ENCODE data around the gene PNMA3. TPM values are rescaled to one million over a fixed set of nuclear protein-coding genes. Genes with fewer than 3 reads are reported as not detected.

Gene PNMA3
- total RNA-seq, 1 donor from 2014 or later = 0.67 TPM

DNA sequence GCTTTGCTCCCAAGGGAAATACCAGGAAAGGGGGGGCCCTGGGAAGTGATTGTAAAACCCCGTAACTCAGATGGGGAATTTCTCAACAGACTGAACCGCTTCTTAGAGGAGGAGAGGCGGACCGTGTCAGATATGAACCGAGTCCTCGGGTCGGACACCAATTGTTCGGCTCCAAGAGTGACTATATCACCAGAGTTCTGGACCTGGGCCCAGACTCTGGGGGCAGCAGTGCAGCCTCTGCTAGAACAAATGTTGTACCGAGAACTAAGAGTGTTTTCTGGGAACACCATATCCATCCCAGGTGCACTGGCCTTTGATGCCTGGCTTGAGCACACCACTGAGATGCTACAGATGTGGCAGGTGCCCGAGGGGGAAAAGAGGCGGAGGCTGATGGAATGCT lies 1.0 kb downstream of the PNMA3 start:
- no peaks in the 10 kb centered on the region for H3K27me3 Mint-ChIP-seq (ENCODE audit: low read depth)
- H3K4me1 Mint-ChIP-seq (ENCODE audit: low read depth) = peaks cover 2% of the 10 kb centered on the region
- no peak overlapping the region for H3K27ac Mint-ChIP-seq (ENCODE audit: unreplicated experiment)
- no peaks in the 10 kb centered on the region for H3K9me3 Mint-ChIP-seq (ENCODE audit: low read depth)
- TF ChIP-seq, protein P1, sequence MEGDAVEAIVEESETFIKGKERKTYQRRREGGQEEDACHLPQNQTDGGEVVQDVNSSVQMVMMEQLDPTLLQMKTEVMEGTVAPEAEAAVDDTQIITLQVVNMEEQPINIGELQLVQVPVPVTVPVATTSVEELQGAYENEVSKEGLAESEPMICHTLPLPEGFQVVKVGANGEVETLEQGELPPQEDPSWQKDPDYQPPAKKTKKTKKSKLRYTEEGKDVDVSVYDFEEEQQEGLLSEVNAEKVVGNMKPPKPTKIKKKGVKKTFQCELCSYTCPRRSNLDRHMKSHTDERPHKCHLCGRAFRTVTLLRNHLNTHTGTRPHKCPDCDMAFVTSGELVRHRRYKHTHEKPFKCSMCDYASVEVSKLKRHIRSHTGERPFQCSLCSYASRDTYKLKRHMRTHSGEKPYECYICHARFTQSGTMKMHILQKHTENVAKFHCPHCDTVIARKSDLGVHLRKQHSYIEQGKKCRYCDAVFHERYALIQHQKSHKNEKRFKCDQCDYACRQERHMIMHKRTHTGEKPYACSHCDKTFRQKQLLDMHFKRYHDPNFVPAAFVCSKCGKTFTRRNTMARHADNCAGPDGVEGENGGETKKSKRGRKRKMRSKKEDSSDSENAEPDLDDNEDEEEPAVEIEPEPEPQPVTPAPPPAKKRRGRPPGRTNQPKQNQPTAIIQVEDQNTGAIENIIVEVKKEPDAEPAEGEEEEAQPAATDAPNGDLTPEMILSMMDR (IDR thresholded peaks at IDR 0.05) = no peak
- no peak for DNase-seq (ENCODE audit: low spot score)
- H3K4me3 Mint-ChIP-seq (ENCODE audit: unreplicated experiment) = no peak overlapping the region
- no peaks in the 10 kb centered on the region for H3K36me3 Mint-ChIP-seq (ENCODE audit: low read depth)

DNA sequence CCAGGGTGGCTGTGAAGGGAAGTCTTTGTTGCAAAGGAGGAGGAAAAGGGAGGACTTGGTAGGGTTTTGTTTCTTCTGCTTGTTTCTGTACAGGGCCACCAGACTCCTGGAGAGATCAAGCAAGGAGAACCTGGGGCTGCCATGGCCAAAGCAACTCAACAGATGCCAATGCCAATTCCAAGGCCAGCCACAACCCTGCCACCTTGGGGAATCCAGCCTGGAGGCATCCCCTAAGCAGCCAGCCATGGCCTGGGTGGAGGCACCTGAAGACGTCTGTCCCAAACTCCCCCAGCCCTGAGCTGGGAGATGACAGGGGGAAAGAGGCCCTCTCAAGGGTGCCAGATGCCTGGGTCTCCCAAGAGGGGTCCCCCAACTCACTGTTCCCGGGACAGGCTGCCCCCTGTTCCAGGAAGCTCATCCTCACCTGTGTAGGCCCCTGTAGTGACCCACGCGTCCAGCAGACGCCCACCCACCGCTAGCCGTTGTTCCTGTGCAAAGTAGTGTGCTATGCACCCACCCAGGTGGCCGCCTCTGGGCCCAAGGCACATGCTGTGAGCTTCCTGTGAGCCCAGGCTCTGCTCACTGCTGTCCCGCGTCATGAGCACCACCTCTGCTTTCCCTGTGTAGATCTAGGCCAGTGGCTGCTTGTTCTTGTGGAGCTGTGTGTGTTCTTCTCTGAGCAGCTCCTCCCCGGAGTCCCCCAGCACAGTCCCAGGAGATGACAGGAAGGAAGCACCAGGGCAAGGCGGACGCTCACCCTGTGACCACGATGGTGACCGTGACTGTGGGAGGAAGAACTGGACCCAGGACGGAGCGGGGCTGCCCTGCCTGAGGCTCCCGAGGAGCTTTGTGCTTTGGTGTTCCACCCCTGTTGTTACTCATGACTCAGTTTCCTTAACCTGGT lies 3.2 kb downstream of the PNMA3 start:
- TF ChIP-seq, protein P1 (IDR thresholded peaks at IDR 0.05) = no peak
- H3K4me1 Mint-ChIP-seq (ENCODE audit: low read depth) = peaks cover 6% of the 10 kb centered on the region
- H3K27me3 Mint-ChIP-seq (ENCODE audit: low read depth) = no peaks in the 10 kb centered on the region
- H3K4me3 Mint-ChIP-seq (ENCODE audit: unreplicated experiment) = no peak overlapping the region
- no peak for DNase-seq (ENCODE audit: low spot score)
- peaks cover 3% of the 10 kb centered on the region for H3K9me3 Mint-ChIP-seq (ENCODE audit: low read depth)
- no peaks in the 10 kb centered on the region for H3K36me3 Mint-ChIP-seq (ENCODE audit: low read depth)
- H3K27ac Mint-ChIP-seq (ENCODE audit: unreplicated experiment) = no peak overlapping the region

DNA sequence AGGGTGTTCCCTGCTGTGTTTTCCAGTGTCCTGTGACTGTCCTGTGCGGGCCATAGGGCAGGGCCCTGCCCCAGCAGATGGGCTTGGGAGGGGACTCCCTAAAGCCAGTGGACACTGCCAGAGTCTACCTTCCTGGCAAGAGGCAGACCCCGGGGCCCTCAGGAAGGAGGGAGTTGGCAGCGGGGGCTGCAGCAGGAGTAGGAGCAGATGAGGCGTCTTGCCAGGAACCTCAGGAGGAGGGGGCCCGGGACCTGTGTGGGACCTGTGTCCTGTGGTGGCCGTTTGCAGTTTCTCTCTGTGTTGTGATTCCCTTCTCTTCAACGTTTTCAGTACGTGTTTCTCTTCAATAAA lies 3.8 kb downstream of the PNMA3 start:
- DNase-seq (ENCODE audit: low spot score) = peak; percentile 96
- Mint-ChIP-seq H3K9me3 (ENCODE audit: low read depth) (peaks cover 3% of the 10 kb centered on the region), H3K36me3 (ENCODE audit: low read depth) (no peaks in the 10 kb centered on the region), H3K27me3 (ENCODE audit: low read depth) (no peaks in the 10 kb centered on the region), H3K4me3 (ENCODE audit: unreplicated experiment) (no peak overlapping the region), H3K27ac (ENCODE audit: unreplicated experiment) (no peak overlapping the region), H3K4me1 (ENCODE audit: low read depth) (peaks cover 4% of the 10 kb centered on the region)
- TF ChIP-seq, protein P1 (IDR thresholded peaks at IDR 0.05) = no peak

DNA sequence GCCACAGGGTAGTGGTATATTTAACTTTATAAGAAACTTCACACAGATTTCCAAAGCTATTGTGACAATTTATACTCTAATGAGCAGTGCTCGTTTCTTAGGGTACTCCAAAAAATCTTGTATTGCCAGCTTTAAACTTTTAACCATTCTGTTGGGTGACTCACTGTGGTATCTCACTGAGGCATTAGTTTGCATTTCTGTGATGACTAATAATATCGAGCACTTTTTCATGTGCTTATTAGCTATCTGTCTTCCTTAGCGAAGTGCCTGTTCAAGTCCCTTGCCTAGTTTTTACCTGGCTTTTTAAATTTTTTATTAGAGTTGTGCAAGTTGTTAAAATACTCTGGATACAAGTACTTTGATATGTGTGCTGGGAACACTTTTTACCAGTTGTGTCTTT lies 5.5 kb downstream of the PNMA3 start:
- no peaks in the 10 kb centered on the region for H3K27me3 Mint-ChIP-seq (ENCODE audit: low read depth)
- no peak overlapping the region for H3K27ac Mint-ChIP-seq (ENCODE audit: unreplicated experiment)
- H3K9me3 Mint-ChIP-seq (ENCODE audit: low read depth) = peaks cover 3% of the 10 kb centered on the region
- no peak overlapping the region for H3K4me3 Mint-ChIP-seq (ENCODE audit: unreplicated experiment)
- TF ChIP-seq, protein P1 (IDR thresholded peaks at IDR 0.05) = no peak
- H3K36me3 Mint-ChIP-seq (ENCODE audit: low read depth) = no peaks in the 10 kb centered on the region
- peaks cover 4% of the 10 kb centered on the region for H3K4me1 Mint-ChIP-seq (ENCODE audit: low read depth)
- no peak for DNase-seq (ENCODE audit: low spot score)

DNA sequence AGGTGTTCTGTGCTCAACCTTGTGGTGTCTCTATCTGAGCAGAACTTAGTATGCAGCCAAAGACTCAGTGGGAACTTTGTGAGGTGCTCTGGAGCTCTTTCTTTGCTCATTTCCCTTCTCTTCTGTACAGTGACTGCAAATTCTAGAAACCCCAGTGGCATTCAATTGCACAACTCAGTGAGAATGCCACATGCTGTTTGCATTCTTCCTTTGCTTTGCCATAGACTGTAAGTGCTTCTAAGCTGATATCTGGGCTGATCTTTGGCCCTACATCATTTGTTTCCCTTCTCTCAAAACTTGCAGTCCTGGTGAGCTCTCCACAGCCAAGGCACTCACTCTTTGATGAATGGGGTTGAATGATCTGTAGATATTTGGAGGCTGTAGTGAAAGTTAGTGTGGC lies 7.0 kb downstream of the PNMA3 start:
- no peak overlapping the region for H3K4me3 Mint-ChIP-seq (ENCODE audit: unreplicated experiment)
- TF ChIP-seq, protein P1 (IDR thresholded peaks at IDR 0.05) = no peak
- peaks cover 4% of the 10 kb centered on the region for H3K4me1 Mint-ChIP-seq (ENCODE audit: low read depth)
- DNase-seq (ENCODE audit: low spot score) = no peak
- no peaks in the 10 kb centered on the region for H3K36me3 Mint-ChIP-seq (ENCODE audit: low read depth)
- H3K27ac Mint-ChIP-seq (ENCODE audit: unreplicated experiment) = no peak overlapping the region
- H3K9me3 Mint-ChIP-seq (ENCODE audit: low read depth) = peaks cover 3% of the 10 kb centered on the region
- H3K27me3 Mint-ChIP-seq (ENCODE audit: low read depth) = no peaks in the 10 kb centered on the region
